ENCODE data around the gene GSS.

DNA sequence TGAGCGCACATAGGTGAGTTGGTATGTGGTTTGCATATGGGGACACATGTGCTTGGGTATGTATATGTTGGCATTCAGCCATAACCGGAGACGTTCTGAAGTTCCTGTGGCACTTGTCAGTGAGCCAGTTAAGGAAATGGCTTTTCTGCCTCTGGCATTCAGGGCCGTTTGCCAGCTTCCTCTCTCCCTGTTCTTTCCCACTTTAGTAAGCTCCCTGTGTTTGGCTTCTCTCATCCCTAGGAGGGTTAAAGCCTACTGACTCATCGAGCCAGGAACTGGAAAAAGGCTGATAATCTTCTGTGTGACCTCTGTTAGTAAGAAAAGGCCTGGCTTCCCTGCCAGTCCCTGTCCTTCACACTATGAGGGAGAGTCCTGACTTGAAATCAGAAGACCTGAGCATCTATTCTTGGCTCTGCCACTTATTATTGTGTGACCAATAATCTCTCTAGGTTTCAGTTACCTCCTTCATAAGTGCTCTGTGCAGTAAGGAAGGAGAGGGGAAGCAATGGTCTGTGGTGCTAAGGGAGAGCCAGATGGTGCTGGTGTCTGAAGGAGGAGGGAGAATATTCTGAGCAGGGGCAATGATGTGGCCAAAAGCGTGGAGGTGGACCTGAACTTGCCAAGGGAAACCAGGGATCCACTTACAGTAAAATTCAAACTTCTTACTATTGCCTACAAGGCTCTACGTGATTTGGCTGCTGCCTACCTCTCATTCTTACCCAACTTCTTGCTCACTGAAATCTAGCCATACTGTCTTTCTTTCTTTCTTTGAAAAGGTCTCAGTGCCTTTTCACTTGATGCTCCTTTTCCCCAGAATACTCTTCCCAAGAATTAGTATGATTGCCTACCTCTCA lies 47.8 kb downstream of the GSS start:
- TF ChIP-seq, protein P1, sequence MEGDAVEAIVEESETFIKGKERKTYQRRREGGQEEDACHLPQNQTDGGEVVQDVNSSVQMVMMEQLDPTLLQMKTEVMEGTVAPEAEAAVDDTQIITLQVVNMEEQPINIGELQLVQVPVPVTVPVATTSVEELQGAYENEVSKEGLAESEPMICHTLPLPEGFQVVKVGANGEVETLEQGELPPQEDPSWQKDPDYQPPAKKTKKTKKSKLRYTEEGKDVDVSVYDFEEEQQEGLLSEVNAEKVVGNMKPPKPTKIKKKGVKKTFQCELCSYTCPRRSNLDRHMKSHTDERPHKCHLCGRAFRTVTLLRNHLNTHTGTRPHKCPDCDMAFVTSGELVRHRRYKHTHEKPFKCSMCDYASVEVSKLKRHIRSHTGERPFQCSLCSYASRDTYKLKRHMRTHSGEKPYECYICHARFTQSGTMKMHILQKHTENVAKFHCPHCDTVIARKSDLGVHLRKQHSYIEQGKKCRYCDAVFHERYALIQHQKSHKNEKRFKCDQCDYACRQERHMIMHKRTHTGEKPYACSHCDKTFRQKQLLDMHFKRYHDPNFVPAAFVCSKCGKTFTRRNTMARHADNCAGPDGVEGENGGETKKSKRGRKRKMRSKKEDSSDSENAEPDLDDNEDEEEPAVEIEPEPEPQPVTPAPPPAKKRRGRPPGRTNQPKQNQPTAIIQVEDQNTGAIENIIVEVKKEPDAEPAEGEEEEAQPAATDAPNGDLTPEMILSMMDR (IDR thresholded peaks at IDR 0.05; ENCODE audit: extremely low read depth in 1 of 2, insufficient read depth in 1 of 2, low read depth in 1 of 2, low read length in 2 of 2): no peak
- TF ChIP-seq MYC (IDR thresholded peaks at IDR 0.05; ENCODE audit: low read depth, low read length): peak; percentile 38
- TF ChIP-seq POLR2A (IDR thresholded peaks at IDR 0.05; ENCODE audit: low read depth, low read length): peak; percentile 53
- TF ChIP-seq EZH2 (IDR thresholded peaks at IDR 0.05; ENCODE audit: borderline replicate concordance, low read depth, low read length, severe bottlenecking): no peak
- peak; percentile 92 for TF ChIP-seq POLR2AphosphoS5 (IDR thresholded peaks at IDR 0.05; ENCODE audit: insufficient read depth, low read depth, low read length)
- TF ChIP-seq, protein P2, sequence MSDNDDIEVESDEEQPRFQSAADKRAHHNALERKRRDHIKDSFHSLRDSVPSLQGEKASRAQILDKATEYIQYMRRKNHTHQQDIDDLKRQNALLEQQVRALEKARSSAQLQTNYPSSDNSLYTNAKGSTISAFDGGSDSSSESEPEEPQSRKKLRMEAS (IDR thresholded peaks at IDR 0.05; ENCODE audit: insufficient read depth, insufficient read length): no peak
- peak; percentile 93 for TF ChIP-seq GATA2 (IDR thresholded peaks at IDR 0.05; ENCODE audit: insufficient read depth, insufficient read length, low read depth, low read length)
- TF ChIP-seq FOS (IDR thresholded peaks at IDR 0.05; ENCODE audit: borderline replicate concordance, insufficient read depth, low read length): peak; percentile 94

Data from endothelial cell of umbilical vein (primary cell).